Keratinocyte (primary cell): ENCODE measurements around the gene FBRS. TPM values are rescaled to one million over a fixed set of nuclear protein-coding genes. Genes with fewer than 3 reads are reported as not detected.

ENCODE experiments used
- DNase-seq: peaks from one replicate; pipeline ENCODE4 v3.0.0-alpha.2; 2011; ENCODE audit warnings: low read depth, missing footprints, low spot score
- FAIRE-seq: peaks from 2 replicates; lab custom pipeline; 2011; peaks lifted over from hg19 to GRCh38; lab: Jason Lieb, UNC
- H2AFZ ChIP-seq: 2 replicates; pipeline ENCODE4 v1.6.0; 2012; ENCODE audit warnings: low read length, control low read depth, inconsistent platforms; ENCODE audit not compliant: control insufficient read depth
- H3K27ac ChIP-seq: 2 replicates; pipeline ENCODE4 v1.5.1; 2011; ENCODE audit warnings: low read length; ENCODE audit not compliant: control insufficient read depth, insufficient read depth
- H3K27me3 ChIP-seq: 3 replicates; pipeline ENCODE4 v1.6.0; 2011; ENCODE audit warnings: low read length; ENCODE audit not compliant: control insufficient read depth, insufficient read depth; ENCODE audit errors: extremely low read depth
- H3K36me3 ChIP-seq, 2 experiments: 2 replicates in 1 of 2; 3 replicates in 1 of 2; pipeline ENCODE4 v1.5.1; 2011; ENCODE audit warnings: low read length in 2 of 2, mild to moderate bottlenecking in 1 of 2; ENCODE audit not compliant: control insufficient read depth in 2 of 2, insufficient read depth in 2 of 2; ENCODE audit errors: extremely low read depth in 1 of 2
- H3K4me1 ChIP-seq: 3 replicates; pipeline ENCODE4 v1.5.1; 2011; ENCODE audit warnings: low read length; ENCODE audit not compliant: control insufficient read depth, insufficient read depth; ENCODE audit errors: extremely low read depth
- H3K4me2 ChIP-seq: 3 replicates; pipeline ENCODE4 v1.6.0; 2011; ENCODE audit warnings: low read depth, low read length; ENCODE audit not compliant: control insufficient read depth, insufficient read depth; ENCODE audit errors: extremely low read depth
- H3K4me3 ChIP-seq, 3 experiments: fragments of 200-600 bp in 1 of 3; sonication (generic) in 1 of 3; 2 replicates in 2 of 3; 3 replicates in 1 of 3; pipeline ENCODE4 v1.5.1; 2011 to 2016; ENCODE audit warnings: low read length in 3 of 3, mild to moderate bottlenecking in 3 of 3, control low read depth in 2 of 3, inconsistent platforms in 1 of 3, low read depth in 1 of 3, mixed read lengths in 1 of 3, mixed run types in 1 of 3, moderate library complexity in 1 of 3; ENCODE audit not compliant: control insufficient read depth in 2 of 3, insufficient read depth in 2 of 3; ENCODE audit errors: extremely low read depth in 1 of 3
- H3K79me2 ChIP-seq: 2 replicates; pipeline ENCODE4 v1.6.0; 2012; ENCODE audit warnings: low read length; ENCODE audit not compliant: control insufficient read depth, insufficient read depth
- H3K9ac ChIP-seq: 3 replicates; pipeline ENCODE4 v1.6.0; 2011; ENCODE audit warnings: low read length; ENCODE audit not compliant: control insufficient read depth, insufficient read depth; ENCODE audit errors: extremely low read depth
- H3K9me1 ChIP-seq: 3 replicates; pipeline ENCODE4 v1.6.0; 2011; ENCODE audit warnings: low read length; ENCODE audit not compliant: control insufficient read depth, insufficient read depth; ENCODE audit errors: extremely low read depth
- H3K9me3 ChIP-seq: 2 replicates; pipeline ENCODE4 v1.5.1; 2012; ENCODE audit warnings: low read depth, low read length; ENCODE audit not compliant: control insufficient read depth
- H4K20me1 ChIP-seq: 3 replicates; pipeline ENCODE4 v1.6.0; 2011; ENCODE audit warnings: low read length; ENCODE audit not compliant: control insufficient read depth, insufficient read depth; ENCODE audit errors: extremely low read depth
- EZH2 ChIP-seq: IDR thresholded peaks from one replicate; pipeline ENCODE4 v1.6.1; 2012; ENCODE audit warnings: inconsistent platforms, mild to moderate bottlenecking, low read length, moderate library complexity
- dilution Hi-C: fragments of 300-500 bp; cut with MboI; formaldehyde crosslinking; loops from one replicate; pipeline ENCODE4 v1.7.0; 2020; ENCODE audit warnings: low sequenced_read_pairs; ENCODE audit not compliant: extremely low pct_ligation_motif_present
- polyA plus RNA-seq, 5 experiments: library from polyadenylated mRNA; depleted of rRNA in 3 of 5; stranded (reverse) in 3 of 5; stranded (forward) in 1 of 5; unstranded in 1 of 5; fragments of >200 nt; gene quantifications; 1 replicate in 1 of 5; 2 replicates in 3 of 5; 3 replicates in 1 of 5; pipeline versions ENCODE4 v1.2.1 to v1.2.3, GENCODE V29; 2011 to 2012; ENCODE audit warnings: missing spikeins in 2 of 5, low read depth in 1 of 5, low replicate concordance in 1 of 5
- TF ChIP-seq, protein P1 (sequence below), 3 experiments: IDR thresholded peaks in 1 of 3; conservative IDR thresholded peaks in 1 of 3; optimal IDR thresholded peaks in 1 of 3; 2 replicates in 2 of 3; 3 replicates in 1 of 3; pipeline versions ENCODE3 to v1.5.1; 2011; ENCODE audit warnings: low read length in 3 of 3, mild to moderate bottlenecking in 3 of 3, moderate library complexity in 2 of 3, control low read depth in 1 of 3, inconsistent platforms in 1 of 3; ENCODE audit not compliant: insufficient read depth in 2 of 3; ENCODE audit errors: extremely low read depth in 1 of 3

Gene FBRS
- polyA plus RNA-seq, 1 donor (not counting 4 experiments of a cell fraction or from before 2014, with no cell fraction given) = 5.1 TPM

DNA sequence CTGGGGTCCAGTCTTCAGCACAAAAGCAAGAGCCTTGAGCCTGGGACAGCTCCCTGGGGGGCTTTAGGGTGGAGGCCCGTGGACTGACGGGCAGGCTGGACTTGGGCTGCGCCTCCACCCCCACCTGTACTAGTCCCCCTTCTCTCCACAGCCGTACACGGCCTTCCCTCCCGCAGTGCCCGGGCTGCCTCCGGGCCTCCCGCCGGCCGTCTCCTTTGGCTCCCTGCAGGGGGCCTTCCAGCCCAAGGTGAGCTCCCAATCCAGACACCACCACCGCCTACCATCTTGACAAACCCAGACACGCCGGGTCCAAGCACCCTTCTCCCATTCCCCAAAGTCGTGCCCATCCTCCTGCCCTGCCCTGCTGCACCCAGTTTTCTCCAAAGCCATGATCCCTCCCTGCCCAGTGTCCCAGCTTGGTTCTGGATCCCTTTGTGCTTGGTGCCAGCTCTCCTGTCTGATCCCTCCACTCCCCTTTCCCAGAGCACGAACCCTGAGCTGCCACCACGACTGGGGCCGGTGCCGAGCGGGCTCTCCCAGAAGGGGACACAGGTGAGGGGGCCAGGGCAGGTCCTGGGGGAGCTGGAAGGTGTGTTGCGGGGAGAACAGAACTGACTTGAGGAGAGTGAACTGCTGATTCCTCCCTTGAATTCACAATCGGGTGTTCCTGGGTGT is 7.1 kb downstream of the FBRS start:
- Histone ChIP-seq H3K79me2 (peaks cover 42% of the 10 kb centered on the region), H3K9me1 (no peaks in the 10 kb centered on the region), H3K4me2 (no peak overlapping the region), H3K36me3 (peaks cover 50 to 61% of the 10 kb centered on the region in 2 experiments), H3K9me3 (no peaks in the 10 kb centered on the region), H4K20me1 (no peaks in the 10 kb centered on the region), H3K4me1 (peaks cover 13% of the 10 kb centered on the region), H3K27ac (no peak overlapping the region), H3K4me3 (no peak overlapping the region), H3K9ac (no peak overlapping the region), H2AFZ (no peak overlapping the region), H3K27me3 (no peaks in the 10 kb centered on the region)
- DNase-seq = no peak
- dilution Hi-C loops = no loop called here
- FAIRE-seq = no peak
- no peak for TF ChIP-seq EZH2
- TF ChIP-seq, protein P1, sequence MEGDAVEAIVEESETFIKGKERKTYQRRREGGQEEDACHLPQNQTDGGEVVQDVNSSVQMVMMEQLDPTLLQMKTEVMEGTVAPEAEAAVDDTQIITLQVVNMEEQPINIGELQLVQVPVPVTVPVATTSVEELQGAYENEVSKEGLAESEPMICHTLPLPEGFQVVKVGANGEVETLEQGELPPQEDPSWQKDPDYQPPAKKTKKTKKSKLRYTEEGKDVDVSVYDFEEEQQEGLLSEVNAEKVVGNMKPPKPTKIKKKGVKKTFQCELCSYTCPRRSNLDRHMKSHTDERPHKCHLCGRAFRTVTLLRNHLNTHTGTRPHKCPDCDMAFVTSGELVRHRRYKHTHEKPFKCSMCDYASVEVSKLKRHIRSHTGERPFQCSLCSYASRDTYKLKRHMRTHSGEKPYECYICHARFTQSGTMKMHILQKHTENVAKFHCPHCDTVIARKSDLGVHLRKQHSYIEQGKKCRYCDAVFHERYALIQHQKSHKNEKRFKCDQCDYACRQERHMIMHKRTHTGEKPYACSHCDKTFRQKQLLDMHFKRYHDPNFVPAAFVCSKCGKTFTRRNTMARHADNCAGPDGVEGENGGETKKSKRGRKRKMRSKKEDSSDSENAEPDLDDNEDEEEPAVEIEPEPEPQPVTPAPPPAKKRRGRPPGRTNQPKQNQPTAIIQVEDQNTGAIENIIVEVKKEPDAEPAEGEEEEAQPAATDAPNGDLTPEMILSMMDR (optimal IDR thresholded peaks at IDR 0.05 in 1 of 3, IDR thresholded peaks at IDR 0.05 in 1 of 3, conservative IDR thresholded peaks at IDR 0.05 in 1 of 3; ENCODE audit: extremely low read depth in 1 of 3, insufficient read depth in 2 of 3, low read length in 3 of 3) = no peak

DNA sequence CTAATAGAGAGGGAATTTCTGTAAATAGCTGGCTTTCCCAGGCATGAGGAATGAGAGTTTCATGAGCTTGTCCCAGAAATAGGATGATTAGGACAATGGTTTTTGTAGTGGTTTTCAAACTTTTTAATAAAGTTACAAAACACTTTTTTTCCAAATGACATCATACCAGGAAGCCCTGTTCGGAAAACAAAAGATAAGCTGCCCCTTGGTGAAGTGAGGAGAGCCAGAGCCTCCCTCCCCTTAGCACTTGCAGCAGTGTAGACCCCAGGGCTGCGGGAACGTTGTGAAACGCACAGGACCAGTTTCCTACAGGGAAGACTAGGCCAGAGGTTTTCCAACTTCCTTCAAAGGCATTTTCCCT is 7.6 kb downstream of the FBRS start:
- no peaks in the 10 kb centered on the region for H3K9me3 ChIP-seq
- TF ChIP-seq, protein P1 (optimal IDR thresholded peaks at IDR 0.05 in 1 of 3, IDR thresholded peaks at IDR 0.05 in 1 of 3, conservative IDR thresholded peaks at IDR 0.05 in 1 of 3; ENCODE audit: extremely low read depth in 1 of 3, insufficient read depth in 2 of 3, low read length in 3 of 3) = no peak
- no peak for TF ChIP-seq EZH2
- H3K27me3 ChIP-seq = no peaks in the 10 kb centered on the region
- FAIRE-seq = no peak
- peaks cover 8% of the 10 kb centered on the region for H3K4me1 ChIP-seq
- dilution Hi-C loops = no loop called here
- H3K9ac ChIP-seq = no peak overlapping the region
- no peak overlapping the region for H3K27ac ChIP-seq
- no peak overlapping the region for H2AFZ ChIP-seq
- H3K79me2 ChIP-seq = peaks cover 37% of the 10 kb centered on the region
- H3K9me1 ChIP-seq = no peaks in the 10 kb centered on the region
- H3K36me3 ChIP-seq = peaks cover 49 to 61% of the 10 kb centered on the region in 2 experiments
- H3K4me2 ChIP-seq = no peak overlapping the region
- H3K4me3 ChIP-seq = no peak overlapping the region
- DNase-seq = no peak
- no peaks in the 10 kb centered on the region for H4K20me1 ChIP-seq
